Brain pericyte (primary cell): ENCODE measurements around the gene TTC28.
"Not testable (repeated sequence)": the region's sequence is repeated elsewhere in the genome, so short reads cannot be mapped to it uniquely, and the experiment has no call there.

Experiments
- DNase-seq: peaks from one replicate; pipeline ENCODE4 v3.0.0-alpha.2; 2012; ENCODE audit warnings: low read depth, low spot score

Gene TTC28

DNA sequence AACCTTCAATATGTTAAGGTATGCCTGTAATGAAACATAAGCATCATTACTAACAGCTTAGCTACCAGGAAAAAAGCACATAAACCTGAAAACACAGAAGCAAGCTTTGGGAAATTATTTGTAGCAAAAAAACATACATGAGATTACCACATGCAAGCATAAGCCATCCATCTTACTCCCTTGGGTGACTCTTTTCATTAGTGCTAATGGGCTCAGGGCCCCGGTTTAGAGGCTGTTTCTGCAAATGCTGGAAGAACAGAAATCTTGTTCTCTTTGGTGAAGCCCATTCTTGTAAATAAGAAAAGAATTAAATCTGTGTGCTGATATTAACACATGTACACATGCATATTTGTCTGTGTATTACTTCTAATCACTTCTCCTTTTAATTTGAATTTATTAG, 314.3 kb downstream of the TTC28 start:
- no peak for DNase-seq

DNA sequence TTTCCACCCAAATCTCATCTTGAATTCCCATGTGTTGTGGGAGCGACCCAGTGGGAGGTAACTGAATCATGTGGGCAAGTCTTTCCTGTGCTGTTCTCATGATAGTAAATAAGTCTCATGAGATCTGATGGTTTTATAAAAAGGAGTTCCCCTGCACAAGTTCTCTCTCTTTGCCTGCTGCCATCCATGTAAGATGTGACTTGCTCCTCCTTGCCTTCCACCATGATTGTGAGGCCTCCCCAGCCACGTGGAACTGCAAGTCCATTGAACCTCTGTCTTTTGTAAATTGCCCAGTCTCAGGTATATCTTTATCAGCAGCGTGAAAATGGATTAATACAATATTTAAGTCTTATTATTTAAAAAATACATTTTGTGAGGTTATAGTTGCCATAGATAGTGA, 315.5 kb downstream of the TTC28 start:
- not testable (repeated sequence) for DNase-seq

DNA sequence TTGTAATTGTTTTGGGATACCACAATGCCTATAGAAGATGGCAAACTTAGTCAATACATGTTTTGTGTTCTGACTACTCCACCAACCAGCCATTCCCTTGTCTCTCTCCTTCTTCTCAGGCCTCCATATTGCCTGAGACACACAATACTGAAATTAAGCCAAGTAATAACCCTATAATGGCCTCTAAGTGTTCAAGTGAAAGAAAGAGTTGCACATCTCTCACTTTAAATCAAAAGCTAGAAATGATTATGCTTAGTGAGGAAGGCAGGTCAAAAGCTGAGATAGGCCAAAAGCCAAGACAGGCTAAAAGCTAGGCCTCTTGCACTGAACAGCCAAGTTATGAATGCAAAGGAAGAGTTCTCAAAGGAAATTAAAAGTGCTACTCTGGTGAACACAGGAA, 318.7 kb downstream of the TTC28 start:
- no peak for DNase-seq

DNA sequence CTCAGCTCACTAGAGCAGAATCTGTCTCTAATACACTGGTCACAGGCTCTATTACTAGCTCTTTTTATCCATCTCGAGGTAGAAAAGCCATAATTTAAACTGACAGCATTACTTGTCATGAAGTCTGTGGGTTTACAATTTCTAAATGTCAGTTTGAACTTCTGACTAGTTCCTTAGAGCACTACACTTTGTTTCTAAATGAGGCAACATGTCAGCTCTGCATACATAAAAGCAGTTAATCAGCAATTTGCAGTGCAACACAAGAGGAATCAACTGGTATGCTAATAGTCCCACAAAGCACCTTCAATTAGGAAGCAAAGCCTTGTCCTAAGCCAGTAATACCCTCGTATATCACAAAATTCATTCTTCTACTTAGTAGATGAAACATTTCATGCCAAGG, 321.3 kb downstream of the TTC28 start:
- DNase-seq = no peak

DNA sequence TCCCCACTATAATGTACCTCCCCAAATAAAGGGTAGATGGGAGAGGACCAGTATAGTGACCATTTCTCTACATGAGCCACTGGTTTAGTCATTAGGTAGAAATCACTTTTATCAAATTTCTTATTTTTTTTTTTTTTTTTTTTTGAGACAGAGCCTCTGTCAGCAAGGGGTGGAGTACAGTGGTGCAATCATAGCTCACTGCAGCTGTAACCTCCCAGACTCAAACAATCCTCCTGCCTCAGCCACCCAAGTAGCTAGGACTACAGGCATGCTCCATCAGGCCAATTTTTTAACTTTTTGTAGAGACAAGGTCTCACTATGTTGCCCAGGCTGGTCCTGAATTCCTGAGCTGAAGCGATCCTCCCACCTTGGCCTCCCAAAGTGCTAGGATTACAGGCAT, 322.4 kb downstream of the TTC28 start:
- DNase-seq = no peak

DNA sequence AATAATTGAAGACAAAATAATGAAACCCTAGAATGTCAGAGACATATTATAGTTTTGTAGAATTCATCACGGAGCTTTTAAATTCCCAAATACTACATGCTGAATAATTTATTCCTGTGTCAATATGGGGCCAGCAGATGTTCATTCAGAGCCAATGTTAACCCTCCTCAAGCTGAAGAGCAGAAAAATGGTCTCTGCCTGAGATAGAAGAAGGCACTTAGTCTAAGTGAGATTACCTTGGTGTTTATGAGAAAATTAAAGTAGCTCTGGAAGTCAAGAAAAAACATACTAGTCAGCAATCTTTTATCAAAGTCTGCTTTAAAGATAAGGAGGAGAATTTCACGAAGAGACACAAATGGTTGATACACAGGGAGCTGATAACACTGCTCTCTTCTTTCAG, 328.2 kb downstream of the TTC28 start:
- no peak for DNase-seq

DNA sequence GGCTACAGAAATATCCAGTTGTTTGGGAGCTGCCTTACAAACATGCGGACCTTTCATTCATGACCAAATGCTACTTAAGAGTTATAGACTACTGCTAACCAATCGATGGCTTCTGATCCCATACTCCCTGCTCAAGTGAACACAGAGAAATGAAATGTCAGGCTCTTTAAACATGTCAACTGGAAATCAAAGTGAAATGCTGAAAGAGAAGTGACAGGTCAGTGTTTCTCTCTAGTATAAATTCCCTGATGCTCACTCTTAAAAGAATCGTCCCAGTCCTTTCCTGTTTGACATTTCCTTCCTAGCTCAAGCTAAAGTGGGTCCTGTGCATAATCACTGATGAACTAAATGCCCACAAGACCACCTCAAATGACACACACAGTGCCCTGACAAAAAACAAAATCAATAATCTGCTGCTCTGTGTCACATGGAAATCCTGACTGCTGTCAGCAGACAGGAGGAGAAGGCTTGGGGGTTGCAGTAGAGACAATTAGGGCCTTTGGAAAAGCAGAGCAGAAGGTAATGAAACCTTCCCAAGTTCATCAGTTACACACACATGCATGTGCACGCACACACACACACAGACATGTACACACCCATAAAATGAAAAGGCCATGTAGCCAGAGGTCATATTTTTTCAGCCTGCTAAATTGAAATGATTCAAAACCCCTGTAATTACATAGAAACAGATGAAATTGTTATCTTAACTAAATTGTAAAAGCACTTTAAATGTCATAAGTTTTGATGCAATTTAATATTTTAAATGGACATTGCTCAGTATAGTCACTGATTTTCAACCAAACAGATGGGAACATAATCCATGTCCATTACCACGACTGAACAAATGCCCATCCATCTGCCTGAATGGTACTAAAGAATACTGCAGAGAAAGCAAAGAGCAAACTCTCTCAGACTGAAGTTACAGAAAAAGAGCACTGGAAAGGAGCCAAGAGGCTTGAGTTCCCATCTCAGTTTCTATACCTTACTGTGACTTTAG, 330.7 kb downstream of the TTC28 start:
- no peak for DNase-seq

DNA sequence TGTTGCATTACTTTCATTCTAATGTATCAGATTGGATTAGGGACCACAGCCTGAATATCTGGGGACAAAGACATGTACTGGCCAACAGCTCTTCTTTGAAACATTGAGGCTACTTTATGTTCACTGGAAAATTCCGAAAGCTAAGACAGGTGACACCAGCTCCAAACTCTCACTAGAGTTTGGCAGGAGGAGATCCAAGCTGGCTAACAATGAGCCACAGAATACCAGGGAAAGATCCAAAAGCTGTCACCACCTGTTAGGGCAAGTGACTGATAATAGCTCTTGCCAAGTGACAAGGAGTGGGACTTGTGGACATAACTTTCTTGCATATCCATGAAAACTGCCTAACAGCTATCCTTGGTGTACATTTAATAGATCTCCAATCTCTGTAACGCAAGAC, 333.3 kb downstream of the TTC28 start:
- DNase-seq = no peak

DNA sequence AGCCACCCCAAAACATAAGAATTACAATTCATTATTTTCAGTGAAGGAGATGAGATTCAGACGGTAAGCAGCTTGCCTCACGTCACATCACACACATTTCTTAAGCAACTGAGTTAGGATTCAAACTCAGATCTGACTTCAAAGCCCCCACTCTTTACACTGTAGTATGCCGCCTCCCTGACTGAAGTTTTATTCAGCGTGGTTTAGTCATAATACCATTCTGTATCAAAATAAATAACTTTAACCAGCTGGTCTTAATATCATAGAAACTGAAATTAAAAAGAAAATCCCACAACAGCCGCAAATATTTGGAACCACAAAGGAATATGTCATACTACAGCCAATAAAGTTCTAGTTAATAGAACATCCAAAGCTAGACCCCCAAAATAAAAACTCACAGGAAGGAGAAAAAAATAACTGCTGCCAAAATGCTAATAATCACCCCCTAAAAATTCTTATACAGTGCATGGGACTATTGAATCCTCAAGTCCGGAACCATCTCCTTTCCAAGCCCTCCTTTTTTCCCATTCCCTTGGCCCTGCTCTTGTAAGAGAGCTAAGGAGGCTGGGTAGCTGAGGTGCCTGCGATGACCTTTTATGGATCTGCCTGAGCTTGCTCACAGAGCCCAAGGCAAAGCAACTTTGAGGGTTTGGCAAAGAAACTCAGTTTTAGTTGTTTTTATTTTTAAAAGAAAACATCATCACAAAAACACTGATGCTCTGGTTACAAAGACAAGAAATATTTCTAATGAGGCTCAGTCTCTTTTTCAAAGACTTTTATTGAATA, 334.5 kb downstream of the TTC28 start:
- DNase-seq = no peak

DNA sequence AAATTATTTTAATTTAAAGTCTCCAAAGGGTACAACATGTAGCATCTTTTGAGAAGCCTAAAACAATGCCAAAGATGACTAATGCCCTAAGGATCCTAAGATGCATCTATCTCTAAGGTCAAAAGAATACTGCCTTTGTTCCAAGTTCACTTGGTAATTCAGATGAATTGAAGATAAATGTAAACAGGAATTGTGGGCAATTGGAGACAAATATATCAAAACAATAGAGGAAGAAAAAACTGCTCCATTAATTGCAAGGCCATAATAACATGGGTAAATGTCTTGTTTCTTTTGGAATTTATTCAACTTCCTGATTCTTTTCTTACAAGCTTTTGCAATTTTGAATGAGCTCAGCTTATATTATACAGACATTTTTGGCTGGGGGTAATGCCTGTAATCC, 338.6 kb downstream of the TTC28 start:
- no peak for DNase-seq

DNA sequence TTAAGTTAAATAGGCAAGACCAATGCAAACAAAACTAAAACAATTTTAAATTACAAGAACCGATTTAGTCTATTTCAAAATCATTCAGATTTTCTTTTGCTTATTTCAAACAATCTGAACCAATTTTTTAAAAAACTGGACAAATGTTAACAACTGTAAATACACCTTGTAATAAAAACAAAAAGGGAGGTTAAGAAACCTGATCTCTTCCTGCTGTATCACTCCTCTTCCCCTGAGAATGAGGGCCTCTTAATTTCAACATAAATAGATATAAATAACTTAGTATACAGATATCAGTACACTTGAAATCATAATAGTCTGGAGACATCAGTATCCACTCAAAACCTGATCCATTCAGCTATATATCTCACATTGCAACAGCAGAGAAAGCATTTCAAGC, 346.6 kb downstream of the TTC28 start:
- no peak for DNase-seq

DNA sequence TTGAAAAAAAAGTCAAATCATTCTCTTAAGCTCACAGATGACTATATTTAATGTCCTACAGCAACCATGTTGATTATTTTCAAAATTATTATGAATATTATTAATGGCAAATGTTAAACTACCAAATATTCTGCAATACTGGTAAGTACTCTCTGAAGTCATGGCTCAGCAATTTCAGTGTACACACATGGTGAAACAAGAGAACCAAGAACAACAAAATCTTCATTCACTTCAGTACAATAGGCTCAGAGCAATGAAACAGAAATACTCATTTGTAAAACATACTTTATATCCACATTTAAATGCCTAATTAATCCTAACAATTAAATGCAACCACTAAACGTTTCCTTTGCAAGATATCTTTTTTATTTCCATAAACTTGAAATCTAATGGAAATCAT, 347.2 kb downstream of the TTC28 start:
- DNase-seq = no peak

DNA sequence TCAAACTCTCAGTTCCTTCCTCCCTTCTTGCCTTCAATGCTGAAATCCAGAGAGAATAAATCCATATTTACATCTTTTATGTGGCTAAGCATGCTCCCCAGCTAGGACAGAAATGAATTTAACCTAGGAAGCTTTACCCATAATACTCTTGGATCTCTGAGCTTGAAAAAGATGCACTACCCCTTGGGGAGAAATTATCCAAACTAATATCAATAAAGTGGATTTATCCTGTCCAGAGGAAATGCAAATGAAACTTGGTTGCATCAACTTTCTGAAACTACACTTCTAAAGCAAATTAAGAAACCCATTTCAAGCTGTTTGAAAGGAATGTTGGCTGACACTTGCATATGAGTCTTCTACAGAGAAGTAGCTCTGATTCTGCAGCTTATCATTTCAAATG, 347.9 kb downstream of the TTC28 start:
- DNase-seq = no peak

DNA sequence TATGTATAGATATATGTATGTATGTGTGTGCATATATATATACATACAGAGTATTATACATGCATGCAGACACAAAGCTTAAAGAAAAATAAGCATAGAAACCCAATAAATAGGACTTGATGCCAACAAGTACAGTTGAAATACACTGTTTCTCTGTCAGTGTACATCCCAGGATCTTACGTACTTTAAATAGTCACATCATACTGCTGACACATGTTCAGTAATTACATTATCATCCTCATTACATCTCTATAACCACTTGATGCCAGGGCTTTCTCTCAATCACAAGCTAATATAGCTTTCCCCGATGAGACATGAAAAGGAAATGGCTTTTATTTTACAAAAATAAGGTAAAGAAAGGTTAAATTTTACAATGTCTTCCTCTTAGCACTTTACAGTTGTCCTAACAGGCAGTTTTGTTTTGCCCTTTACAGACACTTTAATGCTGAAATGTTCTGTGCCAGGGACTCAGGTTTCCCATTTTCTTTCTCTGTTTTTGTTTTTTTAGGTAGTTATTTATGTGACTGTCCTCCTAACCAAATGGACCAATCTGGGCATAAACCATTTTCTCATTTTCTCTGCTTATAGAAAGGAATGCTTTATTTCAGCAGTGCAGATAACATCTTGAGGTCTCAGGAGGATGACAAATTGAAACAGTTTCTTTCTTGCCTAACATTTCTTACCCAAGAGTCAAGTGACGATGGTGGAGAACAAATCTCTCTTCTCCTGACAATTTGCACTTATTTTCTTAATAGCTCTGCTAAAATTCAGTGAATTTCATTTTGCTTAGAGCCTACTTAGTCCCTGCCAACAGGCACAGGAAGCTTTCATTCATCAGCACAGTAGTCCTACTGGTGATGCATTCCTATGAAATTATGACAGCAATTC, 350.2 kb downstream of the TTC28 start:
- no peak for DNase-seq

DNA sequence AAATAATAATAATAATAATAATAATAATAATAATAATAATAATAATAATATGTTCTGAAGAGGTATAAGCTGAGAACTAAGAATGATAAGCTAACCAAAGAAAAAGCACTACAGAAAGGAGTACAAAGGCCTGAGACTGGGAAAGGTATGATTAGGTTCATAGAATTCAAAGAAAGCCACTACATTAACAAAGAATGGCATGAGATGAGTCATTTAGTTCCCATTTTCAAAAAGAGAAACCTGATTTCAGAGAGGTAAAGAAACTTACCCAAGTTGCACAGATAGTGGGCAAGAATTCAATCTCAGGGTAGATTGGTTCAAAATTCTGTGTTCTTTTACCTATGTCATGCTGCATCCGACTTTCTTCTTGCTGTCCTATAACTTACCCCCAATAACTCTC, 350.9 kb downstream of the TTC28 start:
- no peak for DNase-seq

DNA sequence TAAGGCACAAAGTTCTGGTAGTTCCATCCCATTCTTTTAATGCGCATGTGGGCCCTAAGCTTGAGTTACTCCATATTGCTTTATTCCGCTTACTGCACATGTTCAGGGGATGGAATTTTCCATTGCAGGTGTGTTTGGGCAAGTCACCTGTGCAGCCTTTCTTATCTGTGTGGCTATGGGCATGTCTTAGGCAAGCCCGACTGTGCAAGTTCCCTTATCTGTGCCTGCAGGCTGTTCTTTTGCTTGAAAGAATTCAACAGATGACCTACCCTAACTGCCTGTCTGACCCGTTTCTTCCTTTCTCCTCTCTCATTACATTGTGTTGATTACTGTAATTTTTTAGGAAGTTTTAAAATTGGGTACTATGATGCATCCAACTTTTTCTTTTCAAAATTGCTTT, 363.6 kb downstream of the TTC28 start:
- DNase-seq = no peak

DNA sequence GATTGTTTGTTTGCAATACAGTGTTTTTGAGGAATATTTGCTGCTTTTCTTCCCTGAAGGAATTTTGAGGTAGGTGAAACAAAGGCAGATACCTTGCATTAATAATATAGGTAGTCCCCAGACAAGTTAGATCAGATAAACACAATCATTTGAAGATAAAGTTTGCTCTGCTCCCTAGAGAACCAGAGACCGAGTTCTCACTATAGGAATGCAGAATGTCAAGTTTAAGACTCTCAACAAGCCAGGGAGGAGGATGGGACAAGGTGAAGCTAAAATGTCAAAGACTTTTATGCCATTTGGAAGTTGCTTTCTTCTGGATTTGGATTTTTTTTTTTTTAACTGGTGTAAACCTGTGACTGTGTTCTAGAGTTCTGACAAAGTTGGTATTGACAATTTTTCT, 364.7 kb downstream of the TTC28 start:
- no peak for DNase-seq

DNA sequence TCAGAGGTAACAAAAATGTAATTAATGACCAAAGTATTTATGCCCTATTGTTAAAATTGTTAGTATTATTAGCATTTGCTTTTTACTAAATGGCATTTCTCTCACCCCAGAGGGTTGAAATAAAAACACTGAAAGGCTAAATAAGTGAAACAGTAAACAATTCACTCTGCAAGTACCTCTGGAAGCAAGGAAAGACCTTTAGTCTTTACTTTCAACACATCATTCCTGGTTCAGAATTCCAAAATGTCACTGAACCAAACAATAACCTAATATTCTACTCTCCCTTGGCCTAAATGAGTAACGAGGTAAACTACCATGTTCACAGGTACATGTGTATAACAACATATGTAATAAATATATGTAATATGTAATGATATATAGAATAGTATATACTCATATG, 369.3 kb downstream of the TTC28 start:
- DNase-seq = no peak

DNA sequence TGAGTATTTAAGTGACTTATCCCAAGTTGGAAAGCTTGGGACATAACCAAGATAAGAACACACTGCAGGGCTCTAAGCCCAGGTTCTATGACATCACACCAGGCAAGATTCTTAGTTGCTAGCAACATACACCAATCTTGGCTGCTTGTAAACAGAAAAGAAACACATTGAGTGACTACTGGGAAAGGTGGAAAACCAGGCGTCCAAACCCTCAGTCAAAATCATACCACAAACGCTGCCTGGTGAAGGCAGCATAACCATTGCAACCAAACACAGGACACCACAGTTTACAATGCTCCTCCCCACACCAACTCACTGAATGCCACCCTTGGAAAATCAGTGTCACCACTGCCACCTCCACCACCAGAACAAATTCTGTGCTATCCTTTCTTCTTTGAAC, 379.9 kb downstream of the TTC28 start:
- no peak for DNase-seq

DNA sequence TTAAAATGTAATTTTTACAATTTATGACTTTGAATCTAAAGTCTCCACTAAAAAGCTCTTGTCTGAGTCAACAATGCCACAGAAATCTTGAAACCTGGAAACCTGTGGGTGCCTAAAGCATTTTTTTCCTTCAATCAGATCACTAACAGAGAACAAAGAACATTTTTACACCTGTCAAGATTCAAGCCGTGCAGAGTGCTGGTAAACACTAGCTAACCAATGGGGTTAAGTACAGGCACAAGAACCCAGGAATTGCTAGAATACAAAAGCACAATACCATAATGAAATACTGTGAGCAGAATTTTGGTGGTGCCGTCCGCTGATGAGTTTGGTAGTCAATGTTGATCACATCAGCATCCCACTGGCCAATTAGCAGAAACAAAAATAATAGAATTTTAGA, 380.3 kb downstream of the TTC28 start:
- no peak for DNase-seq

DNA sequence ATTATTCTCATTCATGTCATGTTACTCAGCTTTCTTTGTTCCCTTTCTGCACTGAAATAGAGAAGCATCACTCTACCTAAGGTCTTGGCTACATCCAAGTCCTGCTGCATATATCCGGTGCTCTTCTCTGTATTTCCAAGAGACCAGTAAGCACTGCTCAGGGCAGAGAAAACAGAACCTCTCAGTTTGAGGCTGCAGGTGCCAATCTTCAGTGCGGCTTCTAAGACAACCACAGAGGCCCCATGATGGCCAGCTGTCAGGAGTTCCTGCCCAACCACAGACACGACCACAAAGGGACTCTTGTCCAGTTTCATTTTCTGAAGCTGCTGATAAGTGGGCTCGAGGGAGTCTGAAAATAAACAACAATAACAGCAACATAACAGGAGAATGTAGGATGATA, 382.1 kb downstream of the TTC28 start:
- DNase-seq = no peak

DNA sequence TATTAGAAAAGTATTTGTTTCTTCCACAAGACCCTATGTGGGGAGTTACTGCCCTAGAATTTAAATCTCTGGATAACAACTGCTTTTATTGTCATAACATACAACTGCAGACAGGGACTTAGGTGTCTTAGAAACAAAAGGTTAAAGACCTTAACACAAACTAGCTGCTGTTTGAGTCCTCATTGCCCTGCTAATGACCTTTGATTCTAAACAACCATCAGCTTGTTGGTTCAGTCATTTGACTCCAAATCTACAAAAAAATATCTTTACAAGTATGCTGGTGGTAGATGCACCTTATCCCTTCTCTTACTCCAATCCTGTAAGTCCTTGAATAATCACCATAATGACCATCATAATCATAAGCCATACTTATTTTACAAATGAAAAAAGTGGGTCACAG, 383.2 kb downstream of the TTC28 start:
- no peak for DNase-seq
